ENCODE measurements around the gene ERC1. TPM values are rescaled to one million over a fixed set of nuclear protein-coding genes. Genes with fewer than 3 reads are reported as not detected.

Gene ERC1
- total RNA-seq, 4 donors from 2014 or later = 28.5 to 71.7 (median 38.5) TPM

DNA sequence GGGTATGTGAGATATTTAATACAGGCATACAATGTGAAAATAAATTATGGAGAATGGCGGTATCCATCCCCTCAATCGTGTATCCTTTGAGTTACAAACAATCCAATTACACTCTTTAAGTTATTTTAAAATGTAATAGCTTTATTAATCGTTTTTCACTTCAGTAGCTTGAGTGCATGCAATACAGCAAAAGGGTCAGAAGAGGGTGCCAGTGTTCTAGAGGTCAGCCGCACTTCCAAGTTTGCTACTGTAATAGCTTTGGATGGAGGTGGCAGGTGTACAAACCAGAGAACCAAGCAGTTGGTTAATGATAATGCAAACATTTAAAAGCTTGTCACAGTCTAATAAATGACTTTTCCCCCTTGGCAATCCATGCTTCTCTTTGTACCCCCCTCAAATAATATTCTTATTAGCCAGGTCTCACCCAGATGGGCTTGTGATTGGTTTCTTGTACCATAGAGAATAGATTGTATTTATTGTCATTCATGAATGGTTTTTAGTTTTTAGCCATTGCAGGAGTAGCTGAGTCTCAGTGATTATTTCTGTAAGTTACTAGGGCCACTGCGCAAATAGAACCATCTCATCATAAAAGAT, 127.0 kb downstream of the ERC1 start:
- Histone ChIP-seq H3K27me3 (no peaks in the 10 kb centered on the region), H3K9me3 (no peaks in the 10 kb centered on the region), H3K27ac (no peak overlapping the region), H3K36me3 (no peaks in the 10 kb centered on the region), H3K4me3 (no peak overlapping the region), H3K4me1 (peaks cover 9% of the 10 kb centered on the region)
- TF ChIP-seq POLR2A (IDR thresholded peaks at IDR 0.05) (no peak), EP300 (IDR thresholded peaks at IDR 0.05) (no peak), POLR2AphosphoS5 (IDR thresholded peaks at IDR 0.05) (no peak)
- TF ChIP-seq, protein P1, sequence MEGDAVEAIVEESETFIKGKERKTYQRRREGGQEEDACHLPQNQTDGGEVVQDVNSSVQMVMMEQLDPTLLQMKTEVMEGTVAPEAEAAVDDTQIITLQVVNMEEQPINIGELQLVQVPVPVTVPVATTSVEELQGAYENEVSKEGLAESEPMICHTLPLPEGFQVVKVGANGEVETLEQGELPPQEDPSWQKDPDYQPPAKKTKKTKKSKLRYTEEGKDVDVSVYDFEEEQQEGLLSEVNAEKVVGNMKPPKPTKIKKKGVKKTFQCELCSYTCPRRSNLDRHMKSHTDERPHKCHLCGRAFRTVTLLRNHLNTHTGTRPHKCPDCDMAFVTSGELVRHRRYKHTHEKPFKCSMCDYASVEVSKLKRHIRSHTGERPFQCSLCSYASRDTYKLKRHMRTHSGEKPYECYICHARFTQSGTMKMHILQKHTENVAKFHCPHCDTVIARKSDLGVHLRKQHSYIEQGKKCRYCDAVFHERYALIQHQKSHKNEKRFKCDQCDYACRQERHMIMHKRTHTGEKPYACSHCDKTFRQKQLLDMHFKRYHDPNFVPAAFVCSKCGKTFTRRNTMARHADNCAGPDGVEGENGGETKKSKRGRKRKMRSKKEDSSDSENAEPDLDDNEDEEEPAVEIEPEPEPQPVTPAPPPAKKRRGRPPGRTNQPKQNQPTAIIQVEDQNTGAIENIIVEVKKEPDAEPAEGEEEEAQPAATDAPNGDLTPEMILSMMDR (IDR thresholded peaks at IDR 0.05) = peak; percentile 84 to 86
- 27% methylated on average over 5 of the region's 5 CpGs for WGBS
- DNase-seq (ENCODE audit: low spot score in 2 of 2) = peak; percentile 73 to 85

DNA sequence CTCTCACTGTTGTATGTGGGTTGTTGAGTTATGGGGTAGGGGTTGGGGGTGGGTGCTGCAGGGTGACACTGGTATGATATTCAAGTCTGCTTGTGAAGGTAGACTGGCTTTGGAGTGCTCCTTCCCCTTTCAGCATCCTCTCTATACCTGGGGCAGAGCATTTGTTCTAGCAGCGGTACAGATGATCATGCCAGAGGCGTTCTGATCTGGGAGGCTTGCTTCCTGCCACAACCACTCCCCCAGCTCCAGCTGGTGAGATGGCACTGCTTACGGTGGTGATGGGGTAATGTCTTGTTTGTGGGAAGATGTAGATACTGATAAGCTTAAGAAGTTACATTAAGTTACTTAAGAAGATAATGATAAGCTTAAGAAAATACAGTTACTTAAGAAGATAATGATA, 131.8 kb downstream of the ERC1 start:
- Histone ChIP-seq H3K9me3 (no peaks in the 10 kb centered on the region), H3K27me3 (no peaks in the 10 kb centered on the region), H3K36me3 (no peaks in the 10 kb centered on the region), H3K4me3 (no peak overlapping the region), H3K27ac (no peak overlapping the region), H3K4me1 (no peaks in the 10 kb centered on the region)
- DNase-seq (ENCODE audit: low spot score in 2 of 2) = no peak
- TF ChIP-seq EP300 (IDR thresholded peaks at IDR 0.05) (no peak), POLR2AphosphoS5 (IDR thresholded peaks at IDR 0.05) (no peak)
- TF ChIP-seq, protein P1 (IDR thresholded peaks at IDR 0.05) = no peak
- 52% methylated on average over 3 of the region's 3 CpGs for WGBS

DNA sequence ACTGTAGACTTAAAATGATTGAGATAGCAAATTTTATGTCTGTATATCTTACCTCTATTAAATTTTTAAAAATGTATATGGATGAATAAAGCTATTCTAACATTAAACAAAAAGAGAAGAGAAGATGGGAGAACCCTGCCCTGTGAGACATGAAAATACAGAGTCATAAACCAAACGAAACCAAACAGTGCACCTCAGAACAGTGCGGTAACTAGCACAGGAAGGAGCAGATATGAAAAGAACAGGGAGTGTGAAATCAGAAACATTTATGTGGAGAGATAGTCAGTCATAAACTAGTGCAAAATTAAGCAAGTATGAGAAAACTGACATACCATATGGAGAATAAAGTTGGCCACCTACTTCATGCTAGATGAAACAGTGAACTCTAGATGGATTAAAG, 135.1 kb downstream of the ERC1 start:
- DNase-seq (ENCODE audit: low spot score in 2 of 2) = no peak
- no peak overlapping the region for H3K27ac ChIP-seq
- no peaks in the 10 kb centered on the region for H3K9me3 ChIP-seq
- no peaks in the 10 kb centered on the region for H3K27me3 ChIP-seq
- 96% methylated on average over 2 of the region's 2 CpGs for WGBS
- no peaks in the 10 kb centered on the region for H3K4me1 ChIP-seq
- H3K36me3 ChIP-seq = no peaks in the 10 kb centered on the region
- TF ChIP-seq EP300 (IDR thresholded peaks at IDR 0.05) = no peak
- TF ChIP-seq, protein P1 (IDR thresholded peaks at IDR 0.05) = no peak
- TF ChIP-seq POLR2AphosphoS5 (IDR thresholded peaks at IDR 0.05) = no peak
- no peak for TF ChIP-seq POLR2A (IDR thresholded peaks at IDR 0.05)
- no peak overlapping the region for H3K4me3 ChIP-seq

DNA sequence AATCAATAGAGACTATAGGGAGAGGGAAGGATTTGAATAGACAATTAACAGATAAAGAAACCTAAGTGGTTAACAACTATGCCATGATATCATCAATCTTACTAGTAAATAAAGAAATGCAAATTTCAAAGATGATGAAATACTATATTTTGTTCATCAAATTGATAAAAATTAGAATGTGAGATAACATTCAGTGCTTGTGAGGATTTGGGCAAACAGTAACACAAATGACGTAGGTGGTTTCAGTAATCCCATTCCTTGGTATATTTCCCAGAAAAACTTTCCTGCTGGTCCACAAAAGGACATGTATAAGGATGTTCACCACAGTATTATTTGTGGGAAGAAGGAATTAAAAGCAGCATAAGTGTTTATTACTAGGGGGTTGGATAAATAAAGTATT, 136.0 kb downstream of the ERC1 start:
- no peaks in the 10 kb centered on the region for H3K9me3 ChIP-seq
- H3K4me1 ChIP-seq = no peaks in the 10 kb centered on the region
- no peak overlapping the region for H3K4me3 ChIP-seq
- no peak for TF ChIP-seq POLR2AphosphoS5 (IDR thresholded peaks at IDR 0.05)
- TF ChIP-seq EP300 (IDR thresholded peaks at IDR 0.05) = no peak
- TF ChIP-seq, protein P1 (IDR thresholded peaks at IDR 0.05) = no peak
- no peak for TF ChIP-seq POLR2A (IDR thresholded peaks at IDR 0.05)
- 90% methylated on average over 1 of the region's 1 CpG for WGBS
- no peak for DNase-seq (ENCODE audit: low spot score in 2 of 2)
- H3K27me3 ChIP-seq = no peaks in the 10 kb centered on the region
- H3K36me3 ChIP-seq = no peaks in the 10 kb centered on the region
- H3K27ac ChIP-seq = no peak overlapping the region

DNA sequence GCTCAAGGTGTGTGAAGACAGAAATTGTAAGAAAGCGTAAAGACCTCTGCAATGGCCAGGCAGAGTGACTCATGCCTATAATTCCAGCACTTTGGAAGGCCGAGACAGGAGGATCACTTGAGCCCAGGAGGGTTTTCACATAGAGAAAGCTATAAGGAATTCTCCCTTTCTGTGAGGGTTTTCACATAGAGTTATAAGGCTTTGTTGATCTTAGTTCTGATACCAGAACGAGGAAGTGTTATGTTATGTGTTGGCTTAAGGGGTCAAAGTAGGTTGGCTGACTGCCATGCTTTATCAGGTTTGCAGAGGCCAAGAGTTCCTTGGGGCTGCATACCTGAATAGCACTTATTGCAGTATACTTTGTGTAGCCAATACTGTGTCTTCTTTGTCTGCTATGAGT, 139.1 kb downstream of the ERC1 start:
- TF ChIP-seq, protein P1 (IDR thresholded peaks at IDR 0.05) = no peak
- 76% methylated on average over 3 of the region's 3 CpGs for WGBS
- no peaks in the 10 kb centered on the region for H3K36me3 ChIP-seq
- no peaks in the 10 kb centered on the region for H3K4me1 ChIP-seq
- H3K9me3 ChIP-seq = no peaks in the 10 kb centered on the region
- H3K27me3 ChIP-seq = no peaks in the 10 kb centered on the region
- no peak overlapping the region for H3K4me3 ChIP-seq
- H3K27ac ChIP-seq = no peak overlapping the region
- no peak for DNase-seq (ENCODE audit: low spot score in 2 of 2)

All from suprapubic skin (tissue), 4 donors.